ENCODE measurements around the gene GNAS.
A peak's percentile ranks its signal among the peaks of the same experiment; 100 is the strongest.

The GNAS gene

DNA sequence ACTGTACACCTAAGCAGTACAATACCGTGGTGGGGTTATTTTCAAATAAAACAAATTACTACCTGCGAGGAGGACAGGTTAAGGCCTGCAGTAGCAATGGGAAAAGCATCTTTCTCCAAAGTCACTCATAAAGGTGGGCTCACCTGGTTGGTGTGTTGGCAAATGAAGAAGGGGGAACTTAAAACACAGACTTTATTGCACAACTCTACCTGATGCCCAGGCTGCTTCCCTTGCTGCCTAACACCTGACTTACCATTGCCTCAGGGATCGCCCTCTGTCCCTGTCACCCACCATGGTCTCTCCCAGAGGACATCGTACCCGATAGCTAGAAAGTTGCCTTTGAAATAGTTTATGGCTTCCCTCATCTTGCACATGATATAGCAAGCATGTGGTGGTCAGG is 53.6 kb downstream of the GNAS start:
- peaks cover 82% of the 10 kb centered on the region for H3K36me3 ChIP-seq (replicated peaks)
- in situ Hi-C loops (cut with HindIII; ENCODE audit: low pct_ligation_motif_present, low sequenced_read_pairs) = no loop called here

DNA sequence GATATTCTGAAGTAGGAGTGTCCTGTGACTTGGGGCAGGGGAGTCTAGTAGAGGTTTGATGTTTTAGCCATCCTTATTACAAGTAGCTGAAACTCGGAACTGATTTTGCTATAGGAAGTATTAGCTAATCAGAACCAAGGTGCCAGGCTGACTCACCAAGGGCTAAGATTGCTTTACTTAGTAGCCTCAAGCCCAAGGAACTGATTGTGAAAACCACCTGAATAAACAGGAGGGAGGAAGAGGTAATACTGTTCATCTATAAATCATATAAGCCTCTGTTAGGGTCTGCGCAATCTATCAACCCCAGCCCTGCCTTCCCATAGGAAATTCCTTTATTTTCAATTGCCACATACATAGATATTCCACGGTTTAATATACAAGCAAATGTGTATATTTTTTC is 54.4 kb downstream of the GNAS start:
- Histone ChIP-seq H3K36me3 (replicated peaks) (peaks cover 90% of the 10 kb centered on the region), H3K4me3 (ENCODE audit: low read depth, low read length) (no peak overlapping the region), H3K27me3 (replicated peaks) (no peaks in the 10 kb centered on the region), H3K27ac (peak overlapping the region; percentile 29)
- in situ Hi-C loops (cut with HindIII; ENCODE audit: low pct_ligation_motif_present, low sequenced_read_pairs) = no loop called here
- DNase-seq = peak; percentile 25
- TF ChIP-seq, protein P1, sequence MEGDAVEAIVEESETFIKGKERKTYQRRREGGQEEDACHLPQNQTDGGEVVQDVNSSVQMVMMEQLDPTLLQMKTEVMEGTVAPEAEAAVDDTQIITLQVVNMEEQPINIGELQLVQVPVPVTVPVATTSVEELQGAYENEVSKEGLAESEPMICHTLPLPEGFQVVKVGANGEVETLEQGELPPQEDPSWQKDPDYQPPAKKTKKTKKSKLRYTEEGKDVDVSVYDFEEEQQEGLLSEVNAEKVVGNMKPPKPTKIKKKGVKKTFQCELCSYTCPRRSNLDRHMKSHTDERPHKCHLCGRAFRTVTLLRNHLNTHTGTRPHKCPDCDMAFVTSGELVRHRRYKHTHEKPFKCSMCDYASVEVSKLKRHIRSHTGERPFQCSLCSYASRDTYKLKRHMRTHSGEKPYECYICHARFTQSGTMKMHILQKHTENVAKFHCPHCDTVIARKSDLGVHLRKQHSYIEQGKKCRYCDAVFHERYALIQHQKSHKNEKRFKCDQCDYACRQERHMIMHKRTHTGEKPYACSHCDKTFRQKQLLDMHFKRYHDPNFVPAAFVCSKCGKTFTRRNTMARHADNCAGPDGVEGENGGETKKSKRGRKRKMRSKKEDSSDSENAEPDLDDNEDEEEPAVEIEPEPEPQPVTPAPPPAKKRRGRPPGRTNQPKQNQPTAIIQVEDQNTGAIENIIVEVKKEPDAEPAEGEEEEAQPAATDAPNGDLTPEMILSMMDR (IDR thresholded peaks at IDR 0.05; ENCODE audit: low read depth, low read length, missing control alignments) = no peak

More for the DNA sequence above, 53.6 kb downstream of the GNAS start:
- TF ChIP-seq, protein P1 (IDR thresholded peaks at IDR 0.05; ENCODE audit: low read depth, low read length, missing control alignments) = no peak
- H3K4me3 ChIP-seq (ENCODE audit: low read depth, low read length) = no peak overlapping the region
- no peak for DNase-seq
- H3K27ac ChIP-seq = no peak overlapping the region
- H3K27me3 ChIP-seq (replicated peaks) = no peaks in the 10 kb centered on the region

DNA sequence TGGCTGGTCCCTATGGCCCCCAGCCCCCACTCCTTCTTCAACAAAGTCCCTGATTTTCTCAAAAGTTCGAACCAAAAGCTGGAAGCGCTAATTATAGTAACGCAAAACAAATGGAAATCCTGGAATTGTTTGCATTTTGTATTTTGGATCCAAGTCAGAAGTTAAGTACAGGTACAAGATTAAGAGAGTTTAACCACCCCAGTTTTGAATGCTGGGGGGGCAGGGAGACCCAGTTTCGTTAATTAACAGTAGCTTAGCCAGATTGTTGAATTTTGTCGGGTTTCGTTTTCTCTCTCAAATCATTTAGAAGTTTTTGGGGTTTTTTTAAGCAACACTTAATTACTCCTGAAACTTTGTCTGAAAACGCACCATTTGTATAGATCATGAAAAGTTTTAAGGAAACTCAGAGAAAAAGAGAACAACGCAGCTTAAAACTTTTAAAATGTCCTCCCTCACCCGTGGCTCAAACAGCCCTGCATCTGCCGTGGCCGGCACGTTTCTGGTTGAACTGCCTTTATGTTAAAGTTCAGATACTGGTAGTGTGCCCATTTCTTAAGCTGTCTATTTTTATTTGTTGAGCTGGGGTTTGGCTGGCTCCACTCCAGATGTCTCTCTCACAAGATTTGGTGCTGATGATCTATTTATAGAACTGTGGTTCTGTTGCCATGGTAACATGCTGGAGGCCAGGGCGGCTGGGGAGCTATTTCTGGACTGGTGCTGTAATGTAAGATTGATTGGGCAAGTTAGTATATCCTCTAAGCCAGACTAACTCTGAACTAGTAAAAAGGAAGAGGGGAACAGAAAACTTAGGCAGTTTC is 55.0 kb downstream of the GNAS start:
- H3K4me3 ChIP-seq (ENCODE audit: low read depth, low read length) = no peak overlapping the region
- in situ Hi-C loops (cut with HindIII; ENCODE audit: low pct_ligation_motif_present, low sequenced_read_pairs) = no loop called here

GRCh38 chr20:58908221-58908620 is 55.7 kb downstream of the GNAS start:
- Histone ChIP-seq H3K27ac (peak overlapping the region; percentile 29), H3K36me3 (replicated peaks) (peaks cover 81% of the 10 kb centered on the region), H3K4me3 (ENCODE audit: low read depth, low read length) (no peak overlapping the region), H3K27me3 (replicated peaks) (no peaks in the 10 kb centered on the region)
- TF ChIP-seq, protein P1 (IDR thresholded peaks at IDR 0.05; ENCODE audit: low read depth, low read length, missing control alignments) = no peak
- in situ Hi-C loops (cut with HindIII; ENCODE audit: low pct_ligation_motif_present, low sequenced_read_pairs) = no loop called here
- no peak for DNase-seq

More for the DNA sequence above, 55.0 kb downstream of the GNAS start:
- Histone ChIP-seq H3K36me3 (replicated peaks) (peaks cover 86% of the 10 kb centered on the region), H3K27ac (peak overlapping the region; percentile 29), H3K27me3 (replicated peaks) (no peaks in the 10 kb centered on the region)
- DNase-seq = peak; percentile 99
- TF ChIP-seq, protein P1 (IDR thresholded peaks at IDR 0.05; ENCODE audit: low read depth, low read length, missing control alignments) = no peak

- no peak overlapping the region for H3K27ac ChIP-seq
- in situ Hi-C loops (cut with HindIII; ENCODE audit: low pct_ligation_motif_present, low sequenced_read_pairs) = no loop called here
These were observed 56.4 kb downstream of the GNAS start for GRCh38 chr20:58908941-58909340.

More at GRCh38 chr20:58908941-58909340, 56.4 kb downstream of the GNAS start:
- Histone ChIP-seq H3K27me3 (replicated peaks) (no peaks in the 10 kb centered on the region), H3K4me3 (ENCODE audit: low read depth, low read length) (no peak overlapping the region), H3K36me3 (replicated peaks) (peaks cover 74% of the 10 kb centered on the region)
- DNase-seq = no peak
- TF ChIP-seq, protein P1 (IDR thresholded peaks at IDR 0.05; ENCODE audit: low read depth, low read length, missing control alignments) = no peak

Data from brain microvascular endothelial cell (primary cell).